ENCODE data around the gene GNA15.

- TF ChIP-seq CTCF (IDR thresholded peaks at IDR 0.05) (no peak), POLR2AphosphoS5 (IDR thresholded peaks at IDR 0.05) (no peak)
These were observed at the start of gene GNA15 for GRCh38 chr19:3135961-3136683.

Data from breast epithelium (tissue), 3 donors.